Stimulated activated CD4-positive, alpha-beta T cell treated with anti-CD3 and anti-CD28 coated beads, Interleukin-12 subunit alpha, Interleukin-12 subunit beta, amount 100 ng/mL, for 4 hours (primary cell): ENCODE measurements around the gene SMCO4.
A peak's percentile ranks its signal among the peaks of the same experiment; 100 is the strongest.
"Not testable (repeated sequence)": the region's sequence is repeated elsewhere in the genome, so short reads cannot be mapped to it uniquely, and the experiment has no call there.

Experiments used
- DNase-seq: peaks from one replicate; pipeline ENCODE4 v3.0.0-alpha.2; 2020

Gene SMCO4

GRCh38 chr11:93464927-93465540 is 78.2 kb downstream of the SMCO4 start:
- DNase-seq, result no peak

- not testable (repeated sequence) for DNase-seq
These were observed 79.5 kb downstream of the SMCO4 start for GRCh38 chr11:93463666-93464065.

GRCh38 chr11:93458286-93458685 is 84.9 kb downstream of the SMCO4 start:
- no peak for DNase-seq

GRCh38 chr11:93444617-93445073 is 98.5 kb downstream of the SMCO4 start:
- peak; percentile 6 for DNase-seq

GRCh38 chr11:93443232-93443631 is 100.0 kb downstream of the SMCO4 start:
- DNase-seq, result not testable (repeated sequence)

- DNase-seq, result no peak
These were observed 110.9 kb downstream of the SMCO4 start for GRCh38 chr11:93432247-93432646.
